Nephron (organoid): Measurements from ENCODE around the gene ERMARD.

Experiments used
- H3K27ac Mint-ChIP-seq, 3 experiments: 2 replicates each; pipeline ENCODE4 v1.8.0; 2020; ENCODE audit warnings: mixed read lengths in 3 of 3, mild to moderate bottlenecking in 2 of 3, moderate library complexity in 1 of 3
- H3K27me3 Mint-ChIP-seq: 2 replicates; pipeline ENCODE4 v1.8.0; 2021; ENCODE audit warnings: low read depth, mild to moderate bottlenecking, moderate library complexity, mixed read lengths
- H3K36me3 Mint-ChIP-seq: 2 replicates; pipeline ENCODE4 v1.8.0; 2020; ENCODE audit warnings: low read depth, mixed read lengths
- H3K4me1 Mint-ChIP-seq: 2 replicates; pipeline ENCODE4 v1.8.0; 2020; ENCODE audit warnings: mixed read lengths
- H3K4me3 Mint-ChIP-seq, 3 experiments: 2 replicates each; pipeline ENCODE4 v1.8.0; 2020; ENCODE audit warnings: mild to moderate bottlenecking in 3 of 3, mixed read lengths in 3 of 3, moderate library complexity in 2 of 3
- H3K9me3 Mint-ChIP-seq: 2 replicates; pipeline ENCODE4 v1.8.0; 2020; ENCODE audit warnings: mixed read lengths
- CTCF ChIP-seq, 3 experiments: fragments of 200-600 bp; sonication (generic); IDR thresholded peaks; one replicate each; pipeline ENCODE4 v1.5.0; 2021; ENCODE audit warnings: antibody characterized with exemption in 3 of 3; ENCODE audit not compliant: unreplicated experiment in 3 of 3

Gene ERMARD

GRCh38 chr6:169751242-169752073, at the start of gene ERMARD, which contains the start of gene DYNLT2:
Gene ERMARD, plus strand, starts transcription at chr6:169751622. Its CDS starts 36 bp downstream, at chr6:169751658.
Gene DYNLT2, minus strand, starts transcription at chr6:169751572. Its CDS starts 114 bp downstream, at chr6:169751458.
- H3K36me3 Mint-ChIP-seq: peaks cover 15% of the 10 kb centered on the region
- peak within 1 kb of the TSS; percentile 98 to 99 (median 98) for H3K4me3 Mint-ChIP-seq
- no peaks in the 10 kb centered on the region for H3K27me3 Mint-ChIP-seq
- H3K9me3 Mint-ChIP-seq: peaks cover 12% of the 10 kb centered on the region
- H3K27ac Mint-ChIP-seq: peak within 1 kb of the TSS; percentile 91 to 99 (median 98)
- peaks cover 32% of the 10 kb centered on the region for H3K4me1 Mint-ChIP-seq
- TF ChIP-seq CTCF (IDR thresholded peaks at IDR 0.05; ENCODE audit: unreplicated experiment in 3 of 3): peak in 1 of 3 experiments; percentile 25

GRCh38 chr6:169701954-169702839, 49.2 kb upstream of the ERMARD start, which contains the start of the genes C6orf120 and WDR27:
Gene C6orf120, plus strand, starts transcription at chr6:169702126. Its CDS starts 334 bp downstream, at chr6:169702460.
Gene WDR27, minus strand, starts transcription at chr6:169702029. Its CDS starts 13,024 bp downstream, at chr6:169689005.
- Mint-ChIP-seq H3K36me3 (peaks cover 24% of the 10 kb centered on the region), H3K4me3 (peak within 1 kb of the TSS; percentile 96 to 98 (median 96)), H3K9me3 (no peaks in the 10 kb centered on the region), H3K27me3 (no peaks in the 10 kb centered on the region), H3K27ac (peak within 1 kb of the TSS; percentile 70 to 96 (median 93)), H3K4me1 (peaks cover 50% of the 10 kb centered on the region)
- no peak for TF ChIP-seq CTCF (IDR thresholded peaks at IDR 0.05; ENCODE audit: unreplicated experiment in 3 of 3)

GRCh38 chr6:169702840-169703246, 48.6 kb upstream of the ERMARD start:
- no peaks in the 10 kb centered on the region for H3K9me3 Mint-ChIP-seq
- peak overlapping the region; percentile 63 to 93 (median 89) for H3K27ac Mint-ChIP-seq
- peak overlapping the region; percentile 93 to 96 (median 95) for H3K4me3 Mint-ChIP-seq
- peaks cover 51% of the 10 kb centered on the region for H3K4me1 Mint-ChIP-seq
- H3K36me3 Mint-ChIP-seq: peaks cover 22% of the 10 kb centered on the region
- H3K27me3 Mint-ChIP-seq: no peaks in the 10 kb centered on the region
- no peak for TF ChIP-seq CTCF (IDR thresholded peaks at IDR 0.05; ENCODE audit: unreplicated experiment in 3 of 3)

- no peaks in the 10 kb centered on the region for H3K27me3 Mint-ChIP-seq
- no peaks in the 10 kb centered on the region for H3K9me3 Mint-ChIP-seq
- no peak overlapping the region for H3K27ac Mint-ChIP-seq
- peaks cover 38% of the 10 kb centered on the region for H3K36me3 Mint-ChIP-seq
- H3K4me3 Mint-ChIP-seq: no peak overlapping the region
- no peak for TF ChIP-seq CTCF (IDR thresholded peaks at IDR 0.05; ENCODE audit: unreplicated experiment in 3 of 3)
- peaks cover 34% of the 10 kb centered on the region for H3K4me1 Mint-ChIP-seq
Measured at GRCh38 chr6:169707772-169708171, 43.6 kb upstream of the ERMARD start.

GRCh38 chr6:169709293-169709692, 42.1 kb upstream of the ERMARD start:
- H3K27ac Mint-ChIP-seq: peak overlapping the region in 1 of 3 experiments; percentile 33
- peaks cover 45% of the 10 kb centered on the region for H3K36me3 Mint-ChIP-seq
- no peaks in the 10 kb centered on the region for H3K9me3 Mint-ChIP-seq
- no peak overlapping the region for H3K4me3 Mint-ChIP-seq
- H3K4me1 Mint-ChIP-seq: peaks cover 21% of the 10 kb centered on the region
- H3K27me3 Mint-ChIP-seq: no peaks in the 10 kb centered on the region
- TF ChIP-seq CTCF (IDR thresholded peaks at IDR 0.05; ENCODE audit: unreplicated experiment in 3 of 3): no peak
